T-cell (primary cell): ENCODE results near the gene SLC12A8. TPM values are rescaled to one million over a fixed set of nuclear protein-coding genes. Genes with fewer than 3 reads are reported as not detected.

ENCODE experiments used
- ATAC-seq, 4 experiments: fragments of 200-7000 bp in 3 of 4; fragments of 150-1000 bp in 1 of 4; cut with Tn5 transposase; replicated peaks in 1 of 4; 1 replicate in 3 of 4; 2 replicates in 1 of 4; pipeline ENCODE4 v1.10.0; 2021; ENCODE audit warnings: moderate library complexity in 3 of 4, mild to moderate bottlenecking in 2 of 4, moderate number of reproducible peaks in 1 of 4
- CTCF ChIA-PET, 2 donors: fragments of 300-600 bp; sonication (Branson Sonifier 250); formaldehyde crosslinking; loops; one replicate each; lab custom pipeline; 2022; ENCODE audit warnings: antibody characterized with exemption in 2 of 2; lab: Charles Lee
- POLR2A ChIA-PET, 2 donors: fragments of 300-600 bp; sonication (Branson Sonifier 250); formaldehyde crosslinking; loops; one replicate each; lab custom pipeline; 2022; ENCODE audit warnings: antibody characterized with exemption in 2 of 2; lab: Charles Lee
- DNase-seq, 35 experiments: peaks; one replicate each; pipeline versions ENCODE4 v3.0.0 to v3.0.0-alpha.2; 2013 to 2023
- H3K27ac ChIP-seq: one replicate; pipeline ENCODE4 v1.5.1; 2013; ENCODE audit warnings: low read length
- H3K27me3 ChIP-seq, 2 experiments: replicated peaks in 1 of 2; 1 replicate in 1 of 2; 2 replicates in 1 of 2; pipeline versions ENCODE4 v1.6.1 to v1.7.0; 2013; ENCODE audit warnings: low read length in 1 of 2, mixed read lengths in 1 of 2; ENCODE audit not compliant: control insufficient read depth in 2 of 2, insufficient read depth in 2 of 2; ENCODE audit errors: extremely low read depth in 1 of 2
- H3K36me3 ChIP-seq, 2 donors: 1 replicate in 1 of 2; 2 replicates in 1 of 2; pipeline versions ENCODE4 v1.6.1 to v1.7.0; 2013; ENCODE audit warnings: low read length in 1 of 2; ENCODE audit not compliant: control insufficient read depth in 2 of 2, insufficient read depth in 1 of 2; ENCODE audit errors: extremely low read depth in 1 of 2
- H3K4me1 ChIP-seq, 2 experiments: 1 replicate in 1 of 2; 2 replicates in 1 of 2; pipeline versions ENCODE4 v1.6.1 to v1.7.0; 2013; ENCODE audit warnings: low read length in 2 of 2, mixed read lengths in 1 of 2; ENCODE audit not compliant: insufficient read depth in 2 of 2, control insufficient read depth in 1 of 2; ENCODE audit errors: extremely low read depth in 1 of 2
- H3K4me3 ChIP-seq, 2 donors: 1 replicate in 1 of 2; 2 replicates in 1 of 2; pipeline versions ENCODE4 v1.5.1 to v1.7.0; 2013; ENCODE audit warnings: mild to moderate bottlenecking in 2 of 2, low read length in 1 of 2, moderate library complexity in 1 of 2; ENCODE audit not compliant: control insufficient read depth in 1 of 2; ENCODE audit errors: extremely low read depth in 1 of 2
- H3K9me3 ChIP-seq: 2 replicates; pipeline ENCODE4 v1.7.0; 2013
- H3K27ac Mint-ChIP-seq, 2 donors: one replicate each; pipeline ENCODE4 v1.8.0; 2020 to 2021; ENCODE audit warnings: mild to moderate bottlenecking in 2 of 2, mixed read lengths in 2 of 2
- H3K27me3 Mint-ChIP-seq, 2 donors: one replicate each; pipeline ENCODE4 v1.8.0; 2021 to 2022; ENCODE audit warnings: mixed read lengths in 2 of 2
- H3K36me3 Mint-ChIP-seq: one replicate; pipeline ENCODE4 v1.8.0; 2021; ENCODE audit warnings: mixed read lengths
- H3K4me1 Mint-ChIP-seq, 3 donors: one replicate each; pipeline ENCODE4 v1.8.0; 2020 to 2022; ENCODE audit warnings: mixed read lengths in 3 of 3, mild to moderate bottlenecking in 1 of 3
- H3K4me3 Mint-ChIP-seq, 3 donors: one replicate each; pipeline ENCODE4 v1.8.0; 2020 to 2022; ENCODE audit warnings: mild to moderate bottlenecking in 3 of 3, mixed read lengths in 3 of 3, moderate library complexity in 3 of 3
- H3K9me3 Mint-ChIP-seq, 3 donors: one replicate each; pipeline ENCODE4 v1.8.0; 2020 to 2022; ENCODE audit warnings: mixed read lengths in 3 of 3
- WGBS: methylation state at CpG from one replicate; pipeline ENCODE4 v1.1.5; 2013; ENCODE audit warnings: missing lambda C conversion rate; ENCODE audit not compliant: insufficient coverage; 5-methylcytosine and 5-hydroxymethylcytosine counted together
- total RNA-seq, 35 experiments: library from RNA in 6 of 35; stranded (reverse) in 6 of 35; fragments of 120-200 nt in 1 of 35; gene quantifications; one replicate each; pipeline versions ENCODE4 v1.2.1 to v1.2.4 and lab custom pipeline; 2013 to 2026

The SLC12A8 gene
- total RNA-seq, 5 donors from 2014 or later (not counting 1 experiment from before 2014, with no cell fraction given): 0.50 to 0.96 (median 0.60) TPM; not detected in 2

- H3K9me3 Mint-ChIP-seq: peaks cover 10 to 20% (median 13%) of the 10 kb centered on the region in 3 donors
- Histone ChIP-seq H3K36me3 (no peaks in the 10 kb centered on the region), H3K9me3 (no peaks in the 10 kb centered on the region), H3K27me3 (no peaks in the 10 kb centered on the region), H3K27ac (no peak overlapping the region), H3K4me3 (no peak overlapping the region), H3K4me1 (no peaks in the 10 kb centered on the region)
- ATAC-seq: no peak
- no peaks in the 10 kb centered on the region for H3K27me3 Mint-ChIP-seq
- no peak for DNase-seq
- H3K4me1 Mint-ChIP-seq: no peaks in the 10 kb centered on the region
- no peak overlapping the region for H3K27ac Mint-ChIP-seq
- CTCF ChIA-PET: no interaction called here
- no peak overlapping the region for H3K4me3 Mint-ChIP-seq
- 95% methylated on average over 3 of the region's 6 CpGs for WGBS
- H3K36me3 Mint-ChIP-seq: peaks cover 12% of the 10 kb centered on the region
- POLR2A ChIA-PET: no interaction called here
These were observed 110.1 kb downstream of the SLC12A8 start for GRCh38 chr3:125102470-125102869.

GRCh38 chr3:125098611-125099291, 113.8 kb downstream of the SLC12A8 start:
- Histone ChIP-seq H3K27me3 (peaks cover 0 to 4% of the 10 kb centered on the region in 2 experiments), H3K4me3 (no peak overlapping the region), H3K27ac (no peak overlapping the region), H3K36me3 (no peaks in the 10 kb centered on the region), H3K4me1 (no peaks in the 10 kb centered on the region), H3K9me3 (no peaks in the 10 kb centered on the region)
- ATAC-seq (no peak), DNase-seq (no peak)
- POLR2A ChIA-PET: no interaction called here
- Mint-ChIP-seq H3K27ac (no peak overlapping the region), H3K9me3 (peaks cover 7 to 9% (median 9%) of the 10 kb centered on the region in 3 donors), H3K36me3 (peaks cover 8% of the 10 kb centered on the region), H3K4me1 (no peaks in the 10 kb centered on the region), H3K4me3 (no peak overlapping the region), H3K27me3 (no peaks in the 10 kb centered on the region)
- no CpG with 5 or more reads among the region's 4 CpGs for WGBS
- CTCF ChIA-PET: interaction anchor here in 1 of 2 donors (0.6 kb wide), 2 partner anchors 48 to 86 kb away, joined by 3 to 4 read pairs; no protein-coding TSS in a partner anchor

GRCh38 chr3:125090649-125091048, 121.9 kb downstream of the SLC12A8 start:
- Mint-ChIP-seq H3K4me3 (no peak overlapping the region), H3K27ac (no peak overlapping the region), H3K4me1 (no peaks in the 10 kb centered on the region), H3K9me3 (peaks cover 0 to 7% (median 6%) of the 10 kb centered on the region in 3 donors), H3K36me3 (no peaks in the 10 kb centered on the region), H3K27me3 (no peaks in the 10 kb centered on the region)
- Histone ChIP-seq H3K27ac (no peak overlapping the region), H3K4me3 (no peak overlapping the region), H3K27me3 (peaks cover 0 to 2% of the 10 kb centered on the region in 2 experiments), H3K36me3 (no peaks in the 10 kb centered on the region), H3K4me1 (no peaks in the 10 kb centered on the region), H3K9me3 (peaks cover 2% of the 10 kb centered on the region)
- no peak for DNase-seq
- ATAC-seq: no peak
- POLR2A ChIA-PET: no interaction called here
- CTCF ChIA-PET: no interaction called here

GRCh38 chr3:125087768-125088391, 124.7 kb downstream of the SLC12A8 start:
- ATAC-seq (no peak), DNase-seq (no peak)
- H3K9me3 ChIP-seq: peaks cover 2% of the 10 kb centered on the region
- H3K4me1 ChIP-seq: no peaks in the 10 kb centered on the region
- no peaks in the 10 kb centered on the region for H3K36me3 Mint-ChIP-seq
- no peaks in the 10 kb centered on the region for H3K27me3 ChIP-seq
- H3K36me3 ChIP-seq: no peaks in the 10 kb centered on the region
- H3K4me1 Mint-ChIP-seq: no peaks in the 10 kb centered on the region
- CTCF ChIA-PET: no interaction called here
- POLR2A ChIA-PET: no interaction called here
- no peak overlapping the region for H3K27ac ChIP-seq
- WGBS: 95% methylated on average over 3 of the region's 6 CpGs
- no peak overlapping the region for H3K4me3 ChIP-seq
- peaks cover 0 to 7% (median 6%) of the 10 kb centered on the region in 3 donors for H3K9me3 Mint-ChIP-seq
- no peaks in the 10 kb centered on the region for H3K27me3 Mint-ChIP-seq
- H3K27ac Mint-ChIP-seq: no peak overlapping the region
- no peak overlapping the region for H3K4me3 Mint-ChIP-seq

GRCh38 chr3:125085166-125085565, 127.4 kb downstream of the SLC12A8 start:
- no peak overlapping the region for H3K4me3 Mint-ChIP-seq
- H3K4me1 Mint-ChIP-seq: no peaks in the 10 kb centered on the region
- no peaks in the 10 kb centered on the region for H3K9me3 Mint-ChIP-seq
- CTCF ChIA-PET: no interaction called here
- H3K27ac Mint-ChIP-seq: no peak overlapping the region
- no peak overlapping the region for H3K4me3 ChIP-seq
- no peaks in the 10 kb centered on the region for H3K36me3 Mint-ChIP-seq
- H3K36me3 ChIP-seq: no peaks in the 10 kb centered on the region
- POLR2A ChIA-PET: no interaction called here
- no peak for ATAC-seq
- no peak for DNase-seq
- H3K27me3 Mint-ChIP-seq: no peaks in the 10 kb centered on the region
- H3K4me1 ChIP-seq: no peaks in the 10 kb centered on the region
- H3K9me3 ChIP-seq: no peaks in the 10 kb centered on the region
- H3K27me3 ChIP-seq: no peaks in the 10 kb centered on the region
- H3K27ac ChIP-seq: no peak overlapping the region

GRCh38 chr3:125083776-125084175, 128.8 kb downstream of the SLC12A8 start:
- Mint-ChIP-seq H3K4me1 (no peaks in the 10 kb centered on the region), H3K4me3 (no peak overlapping the region), H3K27ac (no peak overlapping the region), H3K27me3 (no peaks in the 10 kb centered on the region), H3K9me3 (no peaks in the 10 kb centered on the region), H3K36me3 (no peaks in the 10 kb centered on the region)
- 77% methylated on average over 8 of the region's 10 CpGs for WGBS
- CTCF ChIA-PET: no interaction called here
- Histone ChIP-seq H3K36me3 (no peaks in the 10 kb centered on the region), H3K4me3 (no peak overlapping the region), H3K27ac (no peak overlapping the region), H3K4me1 (no peaks in the 10 kb centered on the region), H3K27me3 (no peaks in the 10 kb centered on the region), H3K9me3 (no peaks in the 10 kb centered on the region)
- ATAC-seq (no peak), DNase-seq (no peak)
- POLR2A ChIA-PET: no interaction called here
